ENCODE data around the gene CNN1. TPM values are rescaled to one million over a fixed set of nuclear protein-coding genes. Genes with fewer than 3 reads are reported as not detected.

Gene CNN1
- total and polyA plus RNA-seq, 5 donors, result 150 to 298 (median 174) TPM

DNA sequence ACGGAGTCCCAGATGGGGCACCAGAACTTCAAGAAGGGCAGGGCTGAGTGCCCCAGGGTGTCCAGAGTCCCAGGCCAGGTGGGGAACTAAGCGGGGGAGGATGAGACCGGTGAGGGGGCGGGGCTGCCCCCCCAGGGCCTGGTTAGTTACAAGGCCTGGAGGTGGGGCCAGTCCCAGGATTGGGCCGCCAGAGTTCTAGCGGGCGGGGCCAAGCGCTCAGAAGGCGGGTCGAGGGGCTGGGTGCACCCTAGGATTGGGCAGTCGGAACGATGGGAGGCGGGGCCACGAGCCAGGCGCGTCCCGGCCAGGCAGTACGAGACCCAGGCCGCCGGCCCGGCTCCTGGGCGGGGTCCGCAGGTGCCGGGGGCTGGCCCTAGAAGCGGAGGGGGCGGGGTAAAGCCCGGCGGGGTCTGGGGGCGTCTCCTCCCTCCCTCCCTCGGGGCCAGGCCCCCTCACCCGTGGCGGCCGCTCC is 33.6 kb upstream of the CNN1 start:
- DNase-seq (peak; percentile 98 to 99 (median 99)), ATAC-seq (peak; percentile 95 to 96)
- under 1% methylated on average over 33 of the region's 33 CpGs for WGBS
- no peaks in the 10 kb centered on the region for H3K4me1 ChIP-seq (ENCODE audit: control insufficient read depth, insufficient read depth, low read length)
- H3K9me3 ChIP-seq (ENCODE audit: control insufficient read depth, low read length), result no peaks in the 10 kb centered on the region
- peak overlapping the region; percentile 77 for H3K4me3 ChIP-seq (ENCODE audit: low read length)
- H3K27me3 ChIP-seq (ENCODE audit: control insufficient read depth, insufficient read depth), result no peaks in the 10 kb centered on the region
- peak overlapping the region; percentile 80 for H3K27ac ChIP-seq (ENCODE audit: low read length)
- intact Hi-C loops (cut with DNase I), result no loop called here

DNA sequence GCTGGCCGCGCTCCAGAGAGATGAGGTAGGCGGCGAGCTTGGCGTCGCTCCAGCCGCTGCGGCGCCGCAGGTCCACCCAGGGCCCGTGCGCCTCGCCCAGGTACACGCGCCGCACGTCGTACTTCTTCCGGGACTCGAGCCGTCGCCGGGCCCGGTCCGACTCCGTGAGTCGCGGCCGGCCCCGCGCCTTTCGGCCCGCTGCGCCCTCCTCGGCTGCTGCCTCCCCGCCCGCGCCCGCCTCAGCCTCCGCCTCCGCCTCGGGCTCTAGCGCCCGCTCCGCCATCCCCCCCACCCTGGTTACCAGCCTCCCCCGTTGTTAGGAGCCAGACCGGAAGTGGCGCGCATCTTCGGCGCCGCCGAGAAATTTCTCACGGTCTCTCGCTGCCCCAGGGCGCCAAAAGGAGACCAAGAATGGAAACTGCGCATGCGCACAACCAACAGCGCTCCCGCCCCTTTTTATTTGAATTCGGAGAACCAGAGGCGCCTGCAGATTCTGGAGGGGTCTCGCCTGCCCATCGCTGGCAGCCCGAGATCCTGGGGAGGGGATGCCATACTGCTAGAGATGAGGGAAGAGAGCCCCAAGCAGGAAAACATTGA is 33.0 kb upstream of the CNN1 start, which contains the start of gene ZNF653:
Gene ZNF653, minus strand, starts transcription at position 336 of the 597 bp plus-strand sequence. Its CDS starts 53 bp downstream, at position 283.
- H3K4me1 ChIP-seq (ENCODE audit: control insufficient read depth, insufficient read depth, low read length), result no peaks in the 10 kb centered on the region
- ATAC-seq (peak; percentile 77 to 84), DNase-seq (peak; percentile 94 to 98 (median 96))
- no peaks in the 10 kb centered on the region for H3K27me3 ChIP-seq (ENCODE audit: control insufficient read depth, insufficient read depth)
- H3K9me3 ChIP-seq (ENCODE audit: control insufficient read depth, low read length), result no peaks in the 10 kb centered on the region
- peak within 1 kb of the TSS; percentile 80 for H3K27ac ChIP-seq (ENCODE audit: low read length)
- peak within 1 kb of the TSS; percentile 77 for H3K4me3 ChIP-seq (ENCODE audit: low read length)
- intact Hi-C loops (cut with DNase I), result no loop called here
- under 1% methylated on average over 65 of the region's 65 CpGs for WGBS

DNA sequence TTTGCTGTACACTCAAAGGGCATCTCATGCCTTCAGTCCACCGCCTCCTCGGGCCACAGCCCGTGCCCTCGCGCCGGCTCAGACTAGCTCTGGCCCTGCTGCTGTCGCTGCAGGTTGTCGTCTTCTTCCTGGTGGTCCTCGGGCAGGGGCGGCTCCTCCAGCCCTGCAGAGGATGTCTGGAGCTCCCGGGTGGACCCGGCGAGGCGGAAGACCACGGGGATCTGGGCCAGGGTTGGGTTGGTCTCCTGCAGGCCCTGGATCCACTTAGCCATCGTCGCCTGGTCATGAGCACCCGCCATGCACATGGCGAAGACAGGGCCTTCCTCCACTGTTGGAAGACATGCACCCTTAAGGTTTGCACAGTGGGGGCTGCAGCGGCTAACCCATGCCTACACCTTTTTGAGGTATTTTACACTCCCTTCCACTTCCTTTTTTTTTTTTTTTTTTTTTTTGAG is 32.5 kb upstream of the CNN1 start:
- H3K4me3 ChIP-seq (ENCODE audit: low read length), result peak overlapping the region; percentile 77
- H3K4me1 ChIP-seq (ENCODE audit: control insufficient read depth, insufficient read depth, low read length), result no peaks in the 10 kb centered on the region
- DNase-seq (peak in 1 of 3 donors; percentile 70), ATAC-seq (peak; percentile 25 to 34)
- 28% methylated on average over 20 of the region's 20 CpGs for WGBS
- no peaks in the 10 kb centered on the region for H3K9me3 ChIP-seq (ENCODE audit: control insufficient read depth, low read length)
- intact Hi-C loops (cut with DNase I), result no loop called here
- H3K27ac ChIP-seq (ENCODE audit: low read length), result peak overlapping the region; percentile 14
- H3K27me3 ChIP-seq (ENCODE audit: control insufficient read depth, insufficient read depth), result no peaks in the 10 kb centered on the region

DNA sequence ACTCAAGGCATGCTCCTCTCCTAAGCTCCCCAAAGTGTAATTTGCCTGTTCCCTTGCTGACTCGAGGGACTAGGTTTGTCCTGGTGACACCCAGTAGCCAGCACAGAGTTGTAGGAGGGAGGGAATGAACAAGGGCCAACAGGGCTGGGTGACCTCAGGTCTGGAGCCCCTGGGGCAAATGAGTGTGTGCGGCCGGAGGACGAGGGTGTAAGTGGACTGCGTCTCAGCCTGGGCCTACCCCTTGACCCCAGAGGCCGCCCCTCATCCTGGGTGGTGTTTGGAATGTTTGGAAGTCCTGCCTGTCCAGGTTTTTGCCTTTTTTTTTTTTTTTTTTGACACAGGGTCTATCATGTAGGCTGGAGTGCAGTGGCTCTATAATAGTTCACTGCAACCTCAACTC is 31.7 kb upstream of the CNN1 start:
- Histone ChIP-seq H3K4me3 (ENCODE audit: low read length) (no peak overlapping the region), H3K4me1 (ENCODE audit: control insufficient read depth, insufficient read depth, low read length) (no peaks in the 10 kb centered on the region), H3K27ac (ENCODE audit: low read length) (no peak overlapping the region), H3K9me3 (ENCODE audit: control insufficient read depth, low read length) (no peaks in the 10 kb centered on the region), H3K27me3 (ENCODE audit: control insufficient read depth, insufficient read depth) (no peaks in the 10 kb centered on the region)
- ATAC-seq, result no peak
- intact Hi-C loops (cut with DNase I), result no loop called here
- WGBS, result 93% methylated on average over 6 of the region's 6 CpGs
- no peak for DNase-seq

DNA sequence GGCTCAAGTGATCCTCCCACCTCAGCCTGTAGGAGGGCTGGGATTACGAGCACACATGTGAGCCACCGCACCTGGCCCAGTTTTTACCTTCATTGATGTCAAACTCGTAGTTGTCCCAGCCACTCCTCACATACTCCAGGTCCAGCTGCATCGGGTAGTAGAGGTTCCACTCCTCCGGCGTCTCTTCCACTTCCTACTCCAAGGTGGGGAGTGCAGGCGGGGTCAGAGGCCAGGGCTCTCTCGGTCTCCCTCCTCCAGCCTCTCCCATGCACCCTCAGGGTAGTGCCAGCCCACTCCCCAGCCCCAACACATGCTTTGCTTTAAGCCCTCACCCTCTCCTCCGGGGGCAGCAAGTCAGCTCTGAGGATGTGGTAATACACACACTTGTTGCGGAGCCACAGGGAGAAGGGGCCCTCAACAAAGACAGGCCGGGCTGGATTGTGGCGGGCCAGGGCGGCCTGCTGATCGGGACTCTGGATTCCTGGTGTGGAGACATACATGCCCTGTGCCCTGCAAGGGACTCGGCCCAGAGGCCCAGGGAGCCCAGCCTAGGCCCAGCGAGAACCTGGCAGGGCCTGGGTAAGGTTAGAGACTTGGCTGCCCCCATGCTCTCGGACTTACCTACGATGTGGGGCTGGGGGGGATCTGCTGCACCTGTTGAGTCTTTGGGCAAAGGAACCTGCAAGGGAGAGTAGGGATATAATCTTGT is 31.1 kb upstream of the CNN1 start:
- H3K4me1 ChIP-seq (ENCODE audit: control insufficient read depth, insufficient read depth, low read length), result no peaks in the 10 kb centered on the region
- ATAC-seq, result no peak
- 89% methylated on average over 18 of the region's 18 CpGs for WGBS
- intact Hi-C loops (cut with DNase I), result no loop called here
- DNase-seq, result no peak
- H3K27ac ChIP-seq (ENCODE audit: low read length), result no peak overlapping the region
- no peak overlapping the region for H3K4me3 ChIP-seq (ENCODE audit: low read length)
- no peaks in the 10 kb centered on the region for H3K27me3 ChIP-seq (ENCODE audit: control insufficient read depth, insufficient read depth)
- no peaks in the 10 kb centered on the region for H3K9me3 ChIP-seq (ENCODE audit: control insufficient read depth, low read length)

DNA sequence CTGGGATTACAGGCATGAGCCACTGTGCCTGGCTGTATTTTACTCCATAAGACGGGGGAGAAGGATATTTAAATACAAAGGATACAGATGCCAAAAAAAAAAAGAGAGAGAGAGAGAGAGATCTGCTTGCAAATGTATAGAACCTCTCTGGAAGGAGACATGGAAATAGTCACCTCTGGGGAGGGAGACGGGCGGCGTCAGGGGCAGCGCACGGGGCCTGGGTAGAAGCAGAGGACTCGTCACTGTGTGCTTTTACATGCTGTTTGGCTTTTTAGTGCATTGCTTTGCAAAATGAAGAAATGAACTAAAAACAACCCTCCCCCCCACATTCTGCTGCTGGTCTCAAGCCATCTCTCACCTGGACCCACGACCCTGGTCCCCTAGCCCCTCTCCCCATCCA is 28.2 kb upstream of the CNN1 start:
- ATAC-seq (no peak), DNase-seq (no peak)
- no peaks in the 10 kb centered on the region for H3K9me3 ChIP-seq (ENCODE audit: control insufficient read depth, low read length)
- H3K27ac ChIP-seq (ENCODE audit: low read length), result no peak overlapping the region
- H3K4me3 ChIP-seq (ENCODE audit: low read length), result no peak overlapping the region
- intact Hi-C loops (cut with DNase I), result no loop called here
- no peaks in the 10 kb centered on the region for H3K4me1 ChIP-seq (ENCODE audit: control insufficient read depth, insufficient read depth, low read length)
- H3K27me3 ChIP-seq (ENCODE audit: control insufficient read depth, insufficient read depth), result no peaks in the 10 kb centered on the region
- 93% methylated on average over 8 of the region's 8 CpGs for WGBS

DNA sequence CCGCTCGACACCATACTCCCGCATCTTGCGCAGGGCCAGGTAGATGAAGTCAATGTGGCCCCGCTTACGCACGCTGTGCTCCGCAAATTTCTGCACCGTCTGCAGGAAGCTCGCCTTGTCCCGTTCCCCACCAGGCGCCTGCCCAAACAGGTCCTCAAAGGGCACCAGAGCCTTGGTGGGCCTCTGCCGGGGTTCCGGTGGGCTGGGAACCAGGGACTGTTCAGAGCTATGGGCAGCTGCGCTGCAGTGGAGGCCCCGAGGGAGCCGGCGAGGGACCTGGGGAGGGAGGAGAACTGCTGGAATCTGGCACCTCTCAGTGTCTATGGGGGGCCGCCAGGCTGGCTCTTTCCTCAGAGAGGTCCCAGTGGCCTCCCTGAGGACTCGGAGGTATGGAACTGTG is 24.7 kb upstream of the CNN1 start:
- no peaks in the 10 kb centered on the region for H3K4me1 ChIP-seq (ENCODE audit: control insufficient read depth, insufficient read depth, low read length)
- intact Hi-C loops (cut with DNase I), result no loop called here
- H3K4me3 ChIP-seq (ENCODE audit: low read length), result no peak overlapping the region
- DNase-seq, result no peak
- H3K9me3 ChIP-seq (ENCODE audit: control insufficient read depth, low read length), result no peaks in the 10 kb centered on the region
- no peak overlapping the region for H3K27ac ChIP-seq (ENCODE audit: low read length)
- no peak for ATAC-seq
- WGBS, result 96% methylated on average over 20 of the region's 20 CpGs
- H3K27me3 ChIP-seq (ENCODE audit: control insufficient read depth, insufficient read depth), result no peaks in the 10 kb centered on the region

DNA sequence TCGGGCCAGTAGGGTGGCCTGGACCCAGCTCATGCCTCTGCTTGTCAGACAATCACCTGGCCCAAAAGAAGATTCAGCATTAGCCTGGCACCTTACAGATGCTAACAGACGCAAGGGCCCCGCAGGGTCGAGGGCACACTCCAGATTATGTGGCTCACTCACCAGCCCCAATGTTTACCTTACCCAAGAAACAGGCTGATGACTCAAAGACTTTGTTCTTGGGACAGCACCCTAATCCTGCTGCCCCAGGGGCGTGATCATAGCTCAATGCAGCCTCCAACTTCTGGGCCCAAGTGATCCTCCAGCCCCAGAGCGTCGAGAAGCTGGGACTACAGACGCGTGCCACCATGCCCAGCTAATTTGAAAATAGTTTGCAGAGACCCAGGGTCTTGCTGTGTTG is 19.5 kb upstream of the CNN1 start:
- Histone ChIP-seq H3K27me3 (ENCODE audit: control insufficient read depth, insufficient read depth) (no peaks in the 10 kb centered on the region), H3K27ac (ENCODE audit: low read length) (no peak overlapping the region), H3K4me1 (ENCODE audit: control insufficient read depth, insufficient read depth, low read length) (no peaks in the 10 kb centered on the region), H3K4me3 (ENCODE audit: low read length) (no peak overlapping the region), H3K9me3 (ENCODE audit: control insufficient read depth, low read length) (no peaks in the 10 kb centered on the region)
- peak in 1 of 2 donors; percentile 22 for ATAC-seq
- intact Hi-C loops (cut with DNase I), result no loop called here
- 96% methylated on average over 9 of the region's 9 CpGs for WGBS
- no peak for DNase-seq

DNA sequence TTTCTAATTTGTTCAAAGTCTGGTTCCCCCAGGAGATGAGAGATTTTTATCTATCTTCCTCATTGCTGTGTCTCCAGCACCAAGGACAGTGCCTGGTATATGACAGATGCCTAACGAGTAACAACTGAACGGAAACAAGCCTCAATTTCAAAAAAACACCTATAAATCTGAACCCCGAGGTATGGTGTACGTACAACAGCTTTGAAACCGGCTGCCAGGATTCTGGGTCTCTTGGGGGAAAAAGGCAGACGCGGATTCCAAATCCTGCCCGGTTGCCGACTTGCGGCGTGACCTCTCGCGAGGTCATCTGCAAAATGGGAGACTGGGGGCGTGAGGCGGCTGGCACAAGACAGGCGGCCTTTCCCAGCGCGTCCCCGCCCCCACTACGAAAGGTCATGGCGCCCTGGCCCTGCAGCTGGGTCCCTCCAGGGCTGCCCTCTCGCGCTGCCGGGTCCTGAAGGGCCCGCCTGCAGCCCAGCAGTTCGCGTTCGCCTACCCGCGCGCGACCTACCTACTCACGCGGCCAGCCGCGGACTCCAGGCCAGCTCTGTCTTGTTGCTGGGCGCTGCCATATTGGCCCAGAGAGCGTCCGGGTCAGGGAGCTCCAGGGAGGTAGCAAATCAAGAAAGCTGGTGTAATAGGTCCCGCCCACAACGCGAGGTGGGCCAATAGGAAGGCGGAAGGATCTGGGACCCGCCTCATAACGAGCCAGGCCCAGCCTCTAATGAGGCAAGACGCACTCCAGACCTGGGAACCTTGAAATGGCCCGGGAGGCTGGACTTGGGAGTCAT is 9.9 kb upstream of the CNN1 start, which contains the start of gene ECSIT:
Gene ECSIT, minus strand, starts transcription at position 584 of the 791 bp plus-strand sequence. CDS start 9,964 bp downstream, outside the sequence.
- intact Hi-C loops (cut with DNase I), result no loop called here
- ATAC-seq, result peak; percentile 99
- WGBS, result under 1% methylated on average over 47 of the region's 47 CpGs

DNA sequence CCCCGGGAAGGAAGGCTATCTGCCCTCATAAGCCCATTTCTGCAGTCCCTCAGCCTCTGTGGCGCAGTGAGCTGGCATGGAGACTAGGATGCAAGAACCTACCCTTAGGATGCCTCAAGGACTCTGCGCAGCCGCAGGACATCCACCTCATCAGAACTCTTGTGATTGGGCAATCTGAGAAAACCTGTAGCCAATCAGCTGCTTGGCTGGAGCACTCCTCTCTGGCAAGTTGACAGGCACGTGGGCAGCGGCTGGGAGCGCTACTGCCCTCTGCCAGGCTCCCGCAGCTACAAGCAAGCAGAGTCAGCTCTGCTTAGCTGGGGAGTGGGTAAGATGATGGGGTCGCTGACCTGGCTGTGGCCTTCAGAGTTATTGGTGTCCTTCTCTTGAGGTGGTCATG is 8.2 kb upstream of the CNN1 start:
- ATAC-seq (peak; percentile 49 to 53), DNase-seq (peak; percentile 85 to 91 (median 89))
- 26% methylated on average over 9 of the region's 9 CpGs for WGBS
- Histone ChIP-seq H3K27ac (ENCODE audit: low read length) (no peak overlapping the region), H3K27me3 (ENCODE audit: control insufficient read depth, insufficient read depth) (no peaks in the 10 kb centered on the region), H3K4me3 (ENCODE audit: low read length) (no peak overlapping the region), H3K4me1 (ENCODE audit: control insufficient read depth, insufficient read depth, low read length) (peaks cover 3% of the 10 kb centered on the region), H3K9me3 (ENCODE audit: control insufficient read depth, low read length) (no peaks in the 10 kb centered on the region)
- intact Hi-C loops (cut with DNase I), result no loop called here

More for the DNA sequence above, 9.9 kb upstream of the CNN1 start, which contains the start of gene ECSIT:
- Histone ChIP-seq H3K27ac (ENCODE audit: low read length) (peak within 1 kb of the TSS; percentile 99), H3K27me3 (ENCODE audit: control insufficient read depth, insufficient read depth) (no peaks in the 10 kb centered on the region), H3K9me3 (ENCODE audit: control insufficient read depth, low read length) (no peaks in the 10 kb centered on the region), H3K4me1 (ENCODE audit: control insufficient read depth, insufficient read depth, low read length) (peaks cover 3% of the 10 kb centered on the region), H3K4me3 (ENCODE audit: low read length) (peak within 1 kb of the TSS; percentile 96)
- peak; percentile 98 to 99 (median 99) for DNase-seq
